GM19372 (cell line): ENCODE data around the gene PIAS3.
"Not testable (repeated sequence)": the region's sequence is repeated elsewhere in the genome, so short reads cannot be mapped to it uniquely, and the experiment has no call there.

Experiments used
- ATAC-seq: cut with Tn5 transposase; IDR thresholded peaks from one replicate; pipeline ENCODE4 v1.9.1; 2021; ENCODE audit warnings: mild to moderate bottlenecking, low read depth, moderate library complexity; ENCODE audit not compliant: unreplicated experiment

PIAS3 gene

DNA sequence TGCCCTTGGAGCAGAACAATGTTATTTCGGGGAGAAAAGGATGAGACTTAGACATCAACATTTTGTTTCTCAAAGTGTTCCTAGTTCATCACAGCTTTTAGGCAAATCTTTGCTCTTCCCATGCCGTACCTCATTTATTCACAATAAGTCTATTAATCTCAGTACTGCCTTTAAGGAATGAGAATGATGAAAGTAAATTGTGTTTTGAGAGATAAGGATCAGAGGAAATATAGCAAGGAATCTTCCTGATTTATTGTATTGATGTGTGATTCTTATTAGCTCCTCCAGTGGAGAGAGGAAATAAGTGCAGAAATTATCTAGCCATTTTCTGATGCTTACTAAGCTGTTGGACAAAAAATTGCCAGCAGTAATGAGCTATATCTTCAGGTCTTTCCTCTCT, 32.9 kb downstream of the PIAS3 start:
- no peak for ATAC-seq

DNA sequence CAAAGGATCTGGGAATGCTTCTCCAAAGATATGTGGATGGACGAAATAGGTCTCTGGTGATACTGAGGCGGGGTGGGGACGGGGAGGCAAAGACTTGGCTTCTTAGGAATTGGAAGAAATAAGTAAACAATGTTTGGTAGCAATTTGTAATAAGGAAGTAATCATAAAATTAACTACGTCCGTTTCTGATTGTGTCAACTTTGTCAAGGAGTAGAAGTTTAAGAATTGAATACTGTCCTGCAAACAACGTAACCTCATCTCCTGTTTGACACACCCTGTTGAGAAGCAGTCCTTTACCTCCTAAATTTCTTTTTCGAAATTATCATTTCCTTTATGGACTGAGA, 34.4 kb downstream of the PIAS3 start:
- ATAC-seq = no peak

DNA sequence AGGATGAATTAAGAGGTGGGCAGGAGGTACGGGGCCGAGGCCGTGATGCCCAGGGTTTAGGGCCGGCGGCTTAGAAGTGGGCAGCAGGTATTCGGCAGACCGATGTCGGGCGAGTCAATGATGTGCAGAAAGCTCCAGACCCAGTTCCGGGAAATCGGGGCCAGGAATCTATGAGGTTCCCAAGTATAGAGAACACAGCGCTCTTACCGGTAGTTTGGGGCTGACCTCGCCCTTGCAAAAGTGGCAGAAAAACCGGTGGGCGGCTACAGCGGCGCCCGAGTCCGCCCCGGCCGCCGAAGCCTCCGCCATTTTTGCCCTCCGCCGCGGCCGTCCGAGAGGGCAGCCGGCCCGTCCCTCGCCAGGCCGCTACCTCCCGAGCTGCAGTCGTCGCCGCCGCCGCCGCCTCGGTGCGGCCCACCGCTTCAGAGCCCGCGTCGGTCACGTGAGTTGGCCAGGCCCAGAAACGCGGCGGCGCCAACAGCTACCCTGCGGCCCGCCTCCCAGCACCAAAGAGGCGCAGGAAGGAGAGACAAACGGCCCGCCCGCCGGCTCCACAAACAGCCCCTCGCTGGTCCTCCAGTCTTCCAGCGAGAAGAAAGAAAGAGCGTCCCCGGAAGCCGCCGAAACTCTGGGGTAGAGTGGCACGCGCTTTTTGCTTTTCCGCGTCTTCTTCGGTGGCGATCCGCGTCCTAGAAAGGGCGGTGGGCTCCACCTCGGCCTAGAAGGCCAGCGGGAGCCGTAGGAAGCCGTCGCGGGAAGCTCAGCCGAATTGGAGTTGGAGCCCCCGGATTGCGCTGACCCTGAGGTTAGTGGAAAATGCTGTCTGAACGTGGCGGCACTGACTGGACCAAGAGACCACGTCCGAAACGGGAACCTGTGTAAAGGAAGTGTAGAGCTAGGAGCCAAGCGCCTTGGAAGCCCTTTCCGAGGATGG, 35.0 kb downstream of the PIAS3 start, which contains the start of the genes POLR3C and RNF115:
POLR3C (plus strand) TSS at position 636 of the 934 bp plus-strand sequence. CDS start 1,577 bp downstream, outside the sequence.
RNF115 (minus strand) TSS at position 531 of the 934 bp plus-strand sequence; CDS start at position 309, 222 bp downstream.
- peak; percentile 85 for ATAC-seq

DNA sequence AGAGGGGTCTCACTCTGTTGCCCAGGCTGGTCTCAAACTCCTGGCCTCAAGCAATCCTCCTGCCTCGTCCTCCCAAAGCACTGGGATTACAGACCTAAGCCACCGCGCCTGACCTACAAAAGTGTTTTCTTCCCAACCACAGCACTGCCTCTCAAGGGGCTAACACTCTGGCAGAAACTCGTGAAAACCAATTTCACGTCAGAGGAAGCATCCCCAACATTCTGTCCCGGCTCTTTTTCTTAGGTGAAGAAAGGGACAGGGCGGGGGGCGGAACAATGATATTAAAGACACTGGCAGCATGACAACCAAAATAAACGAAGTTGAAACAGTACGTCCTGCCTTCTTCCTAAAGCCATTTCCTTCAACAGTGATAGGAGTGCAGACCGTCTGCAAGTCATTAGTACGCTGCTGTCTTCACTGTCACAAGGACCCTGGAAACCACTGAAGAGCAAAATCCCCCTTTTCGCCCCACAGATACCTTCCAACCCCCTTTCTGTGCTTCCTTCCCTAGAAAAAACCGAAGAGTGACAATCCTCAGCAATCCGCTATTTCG, 36.0 kb downstream of the PIAS3 start:
- not testable (repeated sequence) for ATAC-seq

DNA sequence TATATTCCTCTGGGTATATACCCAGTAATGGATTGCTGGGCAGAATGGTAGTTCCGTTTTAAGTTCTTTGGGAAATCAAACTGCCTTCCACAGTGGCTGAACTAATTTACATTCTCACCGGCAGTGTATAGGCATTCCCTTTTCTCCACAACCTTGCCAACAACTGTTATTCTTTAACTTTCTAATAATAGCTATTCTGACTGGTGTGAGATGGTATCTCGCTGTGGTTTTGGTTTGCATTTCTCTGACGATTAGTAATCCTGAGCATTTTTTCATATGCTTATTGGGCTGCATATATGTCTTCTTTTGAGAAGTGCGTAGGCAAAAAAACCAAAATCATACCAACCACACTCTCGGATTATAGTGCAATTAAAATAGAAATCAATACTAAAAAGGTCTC, 40.8 kb downstream of the PIAS3 start:
- ATAC-seq = not testable (repeated sequence)

DNA sequence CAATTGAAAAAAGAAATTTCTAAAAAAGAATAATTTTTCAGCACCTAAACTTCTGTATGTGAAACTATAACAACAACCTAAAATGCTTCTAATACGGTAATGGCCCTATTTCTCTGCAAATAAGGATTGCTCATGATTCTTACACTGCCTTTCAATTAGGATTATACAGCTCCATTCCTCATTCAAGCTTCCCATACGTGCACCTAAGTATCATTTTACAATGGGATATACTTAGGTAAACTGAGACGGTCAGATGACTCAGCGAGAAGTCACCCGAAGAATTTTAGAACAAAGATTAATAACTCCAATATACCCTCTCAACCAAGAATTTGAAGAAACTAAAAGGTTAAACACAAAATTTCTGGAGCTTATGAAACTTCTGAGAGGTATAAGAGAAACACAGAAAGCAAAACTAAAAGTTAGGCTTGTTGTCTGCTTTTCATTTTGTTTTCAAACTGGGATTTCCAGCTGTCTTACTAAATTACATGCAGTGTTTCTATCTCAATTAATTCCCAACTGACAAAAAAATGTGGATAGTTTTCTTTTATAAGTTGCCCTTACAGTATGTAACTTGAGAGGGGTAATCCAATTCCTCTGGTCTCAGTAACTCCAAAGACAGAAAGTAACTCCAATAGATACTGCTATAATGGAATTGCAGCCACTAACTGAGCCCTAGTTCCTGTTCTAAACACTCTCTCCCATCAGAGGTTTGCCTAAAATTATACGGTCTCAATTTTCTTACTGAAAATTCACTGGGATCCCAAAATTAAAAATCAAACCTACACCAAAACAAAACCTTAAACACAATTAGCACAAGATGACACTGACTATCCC, 45.7 kb downstream of the PIAS3 start:
- ATAC-seq = not testable (repeated sequence)

DNA sequence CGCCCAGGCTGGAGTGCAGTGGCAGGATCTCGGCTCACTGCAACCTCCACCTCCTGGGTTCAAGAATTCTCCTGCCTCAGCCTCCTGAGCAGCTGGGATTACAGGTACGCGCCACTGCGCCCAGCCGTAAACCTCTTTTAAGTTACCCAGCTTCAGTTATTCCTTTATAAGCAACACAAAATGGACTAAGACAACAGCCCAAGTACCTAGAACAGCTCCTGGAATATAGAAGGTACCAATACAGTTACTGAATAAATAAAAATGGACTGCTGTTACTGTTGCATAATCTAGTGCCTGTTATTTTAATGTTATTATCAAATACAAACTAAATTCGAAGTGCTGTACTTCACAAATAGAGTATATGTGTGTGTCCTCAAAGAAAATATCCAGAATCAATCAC, 52.0 kb downstream of the PIAS3 start:
- no peak for ATAC-seq

DNA sequence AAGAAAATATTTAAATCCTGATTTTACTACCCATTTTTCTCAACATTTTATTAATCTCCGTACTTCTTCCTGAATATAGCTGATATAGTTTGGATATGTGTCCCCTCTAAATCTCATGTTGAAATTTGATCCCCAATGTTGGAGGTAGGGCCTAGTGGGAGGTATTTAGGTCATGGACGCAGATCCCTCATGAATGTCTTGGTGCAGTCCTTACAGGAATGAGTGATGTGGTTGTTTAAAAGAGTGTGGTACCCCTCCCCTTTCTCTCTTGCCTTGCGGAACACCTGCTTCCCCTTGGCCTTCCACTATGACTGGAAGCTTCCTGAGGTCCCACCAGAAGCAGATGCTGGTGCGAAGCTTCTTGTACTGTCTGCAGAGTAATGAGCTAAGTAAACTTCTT, 52.5 kb downstream of the PIAS3 start:
- no peak for ATAC-seq

DNA sequence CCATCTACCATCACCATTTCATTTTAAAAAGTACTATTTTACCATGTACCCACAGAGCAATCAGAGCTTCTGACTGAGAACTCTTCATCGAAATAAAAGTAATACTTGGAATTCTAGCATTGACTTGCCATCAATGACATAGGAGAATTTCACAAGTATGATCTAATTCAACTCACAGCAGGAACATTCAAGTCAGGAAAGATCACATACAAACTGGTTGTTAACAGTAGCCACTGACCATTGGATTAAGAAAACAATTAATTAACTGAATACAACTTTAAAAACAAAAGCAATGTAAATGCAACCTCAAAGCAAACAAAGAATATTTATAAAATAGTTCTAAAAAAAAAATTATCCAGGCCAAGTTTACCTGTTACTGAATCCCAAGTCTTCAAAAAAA, 53.8 kb downstream of the PIAS3 start:
- no peak for ATAC-seq

DNA sequence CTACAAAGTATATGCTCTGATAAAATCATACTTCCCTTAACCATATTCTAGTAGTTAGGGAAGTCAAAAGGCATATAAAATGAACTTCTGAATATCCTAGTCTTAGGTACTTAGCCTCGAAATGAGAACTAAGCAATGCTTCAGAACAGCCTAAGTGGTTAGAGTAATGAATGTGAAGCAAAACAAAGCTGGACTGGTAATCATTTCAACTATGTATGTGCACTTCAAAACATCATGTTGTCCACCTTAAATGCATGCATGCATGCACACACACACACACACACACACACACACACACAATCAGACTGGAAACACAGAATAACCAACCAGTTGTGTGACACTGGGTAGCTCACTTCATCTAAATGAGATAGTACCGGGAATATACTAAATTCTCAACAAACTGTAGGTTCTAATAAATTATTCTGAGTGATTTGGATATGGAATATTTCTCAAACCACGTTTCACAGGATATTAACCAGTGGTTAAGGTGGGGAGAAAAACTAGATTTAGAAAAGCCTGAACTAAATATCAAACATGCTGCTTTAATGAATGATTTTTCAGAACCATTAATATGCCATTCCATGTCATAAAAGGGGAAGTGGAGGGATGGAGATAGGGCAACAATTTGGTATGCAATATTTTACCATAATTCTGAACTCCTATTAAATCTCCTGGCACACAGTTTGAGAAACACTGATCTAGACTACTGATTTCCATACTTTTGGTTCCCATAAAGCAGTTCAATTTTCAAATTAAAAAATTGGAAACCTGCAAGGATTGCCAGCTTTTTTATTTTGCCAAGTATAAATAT, 54.4 kb downstream of the PIAS3 start:
- ATAC-seq = no peak

DNA sequence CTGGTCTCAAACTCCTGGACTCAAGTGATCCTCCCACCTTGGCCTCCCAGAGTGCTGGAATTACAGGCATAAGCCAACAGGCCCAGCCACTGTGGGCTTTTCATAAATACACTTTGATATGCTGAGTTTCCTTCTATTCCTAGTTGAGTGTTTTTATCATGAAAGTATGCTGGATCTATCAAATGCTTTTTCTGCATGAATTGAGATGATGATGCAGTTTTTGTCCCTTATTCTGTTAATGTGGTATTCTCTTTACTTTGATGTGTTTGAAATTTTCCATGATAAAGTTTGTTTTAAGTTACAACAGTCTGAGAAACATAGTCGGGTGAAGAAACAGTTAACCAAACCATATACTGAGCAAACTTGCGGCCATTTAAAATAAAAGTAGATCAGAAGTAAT, 59.1 kb downstream of the PIAS3 start:
- ATAC-seq = no peak
